CD14-positive monocyte (primary cell): ENCODE measurements around the gene SPRED2. TPM values are rescaled to one million over a fixed set of nuclear protein-coding genes. Genes with fewer than 3 reads are reported as not detected.

Source experiments
- DNase-seq, 3 donors: peaks; one replicate each; pipeline ENCODE4 v3.0.0-alpha.2; 2011 to 2022
- H2AFZ ChIP-seq: 2 replicates; pipeline ENCODE4 v1.6.0; 2012; ENCODE audit warnings: mild to moderate bottlenecking, low read depth, low read length, inconsistent platforms; ENCODE audit not compliant: insufficient read depth, poor library complexity, severe bottlenecking
- H3K27ac ChIP-seq, 2 donors: 1 replicate in 1 of 2; 2 replicates in 1 of 2; pipeline ENCODE4 v1.5.1; 2012 to 2013; ENCODE audit warnings: low read length in 2 of 2, control low read depth in 1 of 2, inconsistent platforms in 1 of 2, low read depth in 1 of 2, mild to moderate bottlenecking in 1 of 2
- H3K27me3 ChIP-seq, 2 donors: one replicate each; pipeline versions ENCODE4 v1.6.0 to v1.6.1; 2011 to 2013; ENCODE audit warnings: low read length in 2 of 2; ENCODE audit not compliant: control insufficient read depth in 2 of 2, insufficient read depth in 2 of 2
- H3K36me3 ChIP-seq, 2 donors: replicated peaks in 1 of 2; 1 replicate in 1 of 2; 2 replicates in 1 of 2; pipeline versions ENCODE4 v1.5.1 to v1.6.1; 2012 to 2013; ENCODE audit warnings: low read length in 2 of 2, control low read depth in 1 of 2, inconsistent platforms in 1 of 2, mild to moderate bottlenecking in 1 of 2; ENCODE audit not compliant: insufficient read depth in 2 of 2, control insufficient read depth in 1 of 2
- H3K4me1 ChIP-seq, 2 donors: 1 replicate in 1 of 2; 2 replicates in 1 of 2; pipeline versions ENCODE4 v1.5.1 to v1.6.1; 2012 to 2013; ENCODE audit warnings: low read length in 2 of 2, control low read depth in 1 of 2, inconsistent platforms in 1 of 2, mild to moderate bottlenecking in 1 of 2, moderate library complexity in 1 of 2; ENCODE audit not compliant: insufficient read depth in 2 of 2, control insufficient read depth in 1 of 2
- H3K4me2 ChIP-seq: replicated peaks from 2 replicates; pipeline ENCODE3; 2012; ENCODE audit warnings: low read length, moderate library complexity, mild to moderate bottlenecking; ENCODE audit not compliant: poor library complexity, severe bottlenecking; ENCODE audit errors: extremely low read depth
- H3K4me3 ChIP-seq, 3 experiments: fragments of 200-600 bp in 1 of 3; sonication (generic) in 1 of 3; replicated peaks in 1 of 3; 1 replicate in 2 of 3; 2 replicates in 1 of 3; pipeline ENCODE4 v1.5.1; 2011 to 2013; ENCODE audit warnings: low read length in 3 of 3, mild to moderate bottlenecking in 3 of 3, control low read depth in 2 of 3, low read depth in 2 of 3, inconsistent platforms in 1 of 3, moderate library complexity in 1 of 3
- H3K79me2 ChIP-seq: 2 replicates; pipeline ENCODE4 v1.6.0; 2012; ENCODE audit warnings: mild to moderate bottlenecking, control low read depth, inconsistent platforms, low read length, moderate library complexity; ENCODE audit not compliant: insufficient read depth
- H3K9ac ChIP-seq: 2 replicates; pipeline ENCODE4 v1.6.0; 2017; ENCODE audit warnings: low read length, mild to moderate bottlenecking; ENCODE audit not compliant: insufficient read depth, poor library complexity, severe bottlenecking
- H3K9me3 ChIP-seq, 2 donors: replicated peaks in 1 of 2; 1 replicate in 1 of 2; 2 replicates in 1 of 2; pipeline versions ENCODE4 v1.5.1 to v1.6.1; 2012 to 2013; ENCODE audit warnings: low read length in 2 of 2, control low read depth in 1 of 2; ENCODE audit not compliant: control insufficient read depth in 1 of 2, insufficient read depth in 1 of 2
- H4K20me1 ChIP-seq: 2 replicates; pipeline ENCODE4 v1.6.0; 2012; ENCODE audit warnings: mild to moderate bottlenecking, low read length, control low read depth, moderate library complexity; ENCODE audit not compliant: insufficient read depth
- H3K27ac Mint-ChIP-seq, 7 donors: one replicate each; pipeline ENCODE4 v1.8.0; 2020; ENCODE audit warnings: mild to moderate bottlenecking in 7 of 7, mixed read lengths in 7 of 7, moderate library complexity in 6 of 7, inconsistent platforms in 2 of 7
- H3K27me3 Mint-ChIP-seq, 3 donors: one replicate each; pipeline ENCODE4 v1.8.0; 2021 to 2022; ENCODE audit warnings: low read depth in 3 of 3, mild to moderate bottlenecking in 3 of 3, mixed read lengths in 3 of 3, moderate library complexity in 3 of 3, inconsistent platforms in 1 of 3
- H3K36me3 Mint-ChIP-seq, 2 donors: one replicate each; pipeline ENCODE4 v1.8.0; 2020; ENCODE audit warnings: mixed read lengths in 2 of 2, inconsistent platforms in 1 of 2, mild to moderate bottlenecking in 1 of 2
- H3K4me1 Mint-ChIP-seq: one replicate; pipeline ENCODE4 v1.8.0; 2020; ENCODE audit warnings: mild to moderate bottlenecking, mixed read lengths
- H3K4me3 Mint-ChIP-seq, 2 donors: one replicate each; pipeline ENCODE4 v1.8.0; 2020; ENCODE audit warnings: mild to moderate bottlenecking in 2 of 2, mixed read lengths in 2 of 2, moderate library complexity in 1 of 2
- H3K9me3 Mint-ChIP-seq, 7 donors: one replicate each; pipeline ENCODE4 v1.8.0; 2020 to 2022; ENCODE audit warnings: mixed read lengths in 7 of 7, mild to moderate bottlenecking in 6 of 7, moderate library complexity in 6 of 7, inconsistent platforms in 2 of 7
- CTCF ChIP-seq: fragments of 200-600 bp; IDR thresholded peaks from one replicate; pipeline ENCODE4 v1.8.0; 2022; ENCODE audit warnings: antibody characterized with exemption, mild to moderate bottlenecking
- WGBS: methylation state at CpG from one replicate; pipeline ENCODE4 v1.1.5; 2013; ENCODE audit warnings: missing lambda C conversion rate; ENCODE audit not compliant: insufficient coverage; 5-methylcytosine and 5-hydroxymethylcytosine counted together
- intact Hi-C, 2 donors: fragments of 100-400 bp; cut with micrococcal nuclease; formaldehyde crosslinking; loops; one replicate each; pipeline versions ENCODE4 v1.15.0 to v1.15.1; 2023
- polyA plus RNA-seq, 3 donors: library from polyadenylated mRNA; depleted of rRNA in 1 of 3; unstranded in 2 of 3; stranded (reverse) in 1 of 3; fragments of 300-500 nt in 2 of 3; fragments of >200 nt in 1 of 3; fragmentation: Illumina TruSeq in 2 of 3; gene quantifications; 1 replicate in 2 of 3; 2 replicates in 1 of 3; pipeline ENCODE4 v1.2.3, GENCODE V29; 2012 to 2021

The SPRED2 gene
- polyA plus RNA-seq, 3 donors: 0.20 to 2.0 (median 0.33) TPM

DNA sequence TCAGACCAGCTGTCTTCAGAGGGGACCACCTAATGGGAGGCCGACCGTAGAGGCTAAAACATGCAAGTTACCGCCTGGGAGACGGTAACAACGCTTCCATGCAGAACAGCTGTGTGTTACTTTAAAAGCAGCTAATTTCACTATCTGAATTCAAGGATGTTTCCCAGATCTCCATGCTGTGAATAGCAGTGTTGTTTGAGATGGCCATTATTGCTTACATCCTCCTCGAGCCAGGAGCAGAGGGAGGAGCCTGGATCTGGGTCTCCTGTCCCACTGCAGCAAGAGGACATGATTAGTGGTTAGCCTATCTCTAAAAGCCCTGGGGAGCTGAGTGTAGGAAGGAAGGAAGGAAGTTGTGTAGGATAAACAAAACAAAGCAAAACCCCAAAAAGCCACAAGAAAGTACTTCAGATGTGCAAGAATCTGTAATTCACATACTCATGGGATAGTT is 153.8 kb downstream of the SPRED2 start:
- no peak for TF ChIP-seq CTCF
- no peaks in the 10 kb centered on the region for H3K9me3 ChIP-seq
- peaks cover 2 to 4% of the 10 kb centered on the region in 2 donors for H3K36me3 ChIP-seq
- no peak overlapping the region for H3K4me3 ChIP-seq
- H3K27ac ChIP-seq: no peak overlapping the region
- H3K27me3 ChIP-seq: no peaks in the 10 kb centered on the region
- H3K9ac ChIP-seq: no peak overlapping the region
- intact Hi-C loops: no loop called here
- DNase-seq: no peak
- peaks cover 0 to 3% of the 10 kb centered on the region in 2 donors for H3K4me1 ChIP-seq
- no peaks in the 10 kb centered on the region for H3K79me2 ChIP-seq
- no peaks in the 10 kb centered on the region for H3K9me3 Mint-ChIP-seq
- WGBS: 65% methylated on average over 4 of the region's 6 CpGs
- no peak overlapping the region for H3K4me2 ChIP-seq
- peaks cover 29% of the 10 kb centered on the region for H4K20me1 ChIP-seq
- H3K4me3 Mint-ChIP-seq: no peak overlapping the region
- no peak overlapping the region for H2AFZ ChIP-seq
- peaks cover 2 to 5% (median 5%) of the 10 kb centered on the region in 3 donors for H3K27me3 Mint-ChIP-seq
- H3K36me3 Mint-ChIP-seq: peaks cover 8 to 15% of the 10 kb centered on the region in 2 donors
- no peak overlapping the region for H3K27ac Mint-ChIP-seq
- H3K4me1 Mint-ChIP-seq: peaks cover 10% of the 10 kb centered on the region

- H3K36me3 Mint-ChIP-seq: peaks cover 13 to 21% of the 10 kb centered on the region in 2 donors
- Histone ChIP-seq H2AFZ (no peak overlapping the region), H3K27ac (no peak overlapping the region), H3K9ac (no peak overlapping the region), H3K4me3 (no peak overlapping the region), H3K4me1 (peaks cover 0 to 3% of the 10 kb centered on the region in 2 donors), H3K36me3 (peaks cover 6 to 8% of the 10 kb centered on the region in 2 donors), H3K9me3 (no peaks in the 10 kb centered on the region), H3K4me2 (no peak overlapping the region), H3K79me2 (no peaks in the 10 kb centered on the region), H3K27me3 (no peaks in the 10 kb centered on the region), H4K20me1 (peaks cover 35% of the 10 kb centered on the region)
- intact Hi-C loops: no loop called here
- peaks cover 2 to 5% (median 5%) of the 10 kb centered on the region in 3 donors for H3K27me3 Mint-ChIP-seq
- no peak for TF ChIP-seq CTCF
- H3K4me3 Mint-ChIP-seq: no peak overlapping the region
- no peaks in the 10 kb centered on the region for H3K9me3 Mint-ChIP-seq
- DNase-seq: no peak
- peaks cover 10% of the 10 kb centered on the region for H3K4me1 Mint-ChIP-seq
- H3K27ac Mint-ChIP-seq: no peak overlapping the region
- 100% methylated on average over 1 of the region's 5 CpGs for WGBS
Observed at GRCh38 chr2:65277791-65278483, 154.5 kb downstream of the SPRED2 start.
